GM12878 (cell line): ENCODE data around the gene CRTC1. TPM values are rescaled to one million over a fixed set of nuclear protein-coding genes. Genes with fewer than 3 reads are reported as not detected.

Experiments
- ATAC-seq: fragments of 200-7000 bp; cut with Tn5 transposase; 3 replicates; pipeline ENCODE4 v1.9.1; 2020; ENCODE audit warnings: mild to moderate bottlenecking, moderate library complexity
- BruUV-seq: library from RNA; stranded (reverse); fragments of 400-500 nt; replicated peaks from 2 replicates; lab custom pipeline; 2021; lab: Mats Ljungman, UMichigan
- CTCF ChIA-PET: fragments of 300-600 bp; sonication (Branson Sonifier 250); formaldehyde crosslinking; extraction: SDS; loops from one replicate; lab custom pipeline; 2021; ENCODE audit warnings: inconsistent platforms; lab: Yijun Ruan, JAX
- POLR2A ChIA-PET: fragments of 350-600 bp; formaldehyde crosslinking; extraction: SDS; loops from one replicate; lab custom pipeline; 2021; ENCODE audit warnings: inconsistent platforms; lab: Charles Lee
- RAD21 ChIA-PET: fragments of 300-600 bp; sonication (Branson Sonifier 250); formaldehyde crosslinking; loops from one replicate; lab custom pipeline; 2023; ENCODE audit warnings: antibody characterized with exemption; ENCODE audit not compliant: unreplicated experiment; lab: Charles Lee
- SMC1A ChIA-PET: fragments of 300-600 bp; sonication (Branson Sonifier 250); formaldehyde crosslinking; loops from one replicate; lab custom pipeline; 2023; ENCODE audit not compliant: unreplicated experiment, uncharacterized antibody; lab: Charles Lee
- DNase-seq: peaks from one replicate; pipeline ENCODE4 v3.0.0-alpha.2; 2011; ENCODE audit warnings: low read depth, low spot score
- FAIRE-seq: peaks from 3 replicates; lab custom pipeline; 2011; peaks lifted over from hg19 to GRCh38; lab: Jason Lieb, UNC
- H2AFZ ChIP-seq: 2 replicates; pipeline ENCODE4 v1.6.0; 2011; ENCODE audit warnings: low read depth, low read length, control low read depth; ENCODE audit not compliant: control insufficient read depth
- H3K27ac ChIP-seq: 2 replicates; pipeline ENCODE4 v1.5.1; 2011; ENCODE audit warnings: control low read depth; ENCODE audit not compliant: control insufficient read depth, insufficient read depth
- H3K27me3 ChIP-seq, 2 experiments: replicated peaks in 1 of 2; 2 replicates each; pipeline versions ENCODE4 v1.6.0 to v1.6.1; 2011; ENCODE audit warnings: low read length in 1 of 2; ENCODE audit not compliant: control insufficient read depth in 2 of 2, insufficient read depth in 2 of 2
- H3K36me3 ChIP-seq, 2 experiments: 2 replicates each; pipeline ENCODE4 v1.5.1; 2011; ENCODE audit warnings: low read length in 1 of 2; ENCODE audit not compliant: control insufficient read depth in 2 of 2, insufficient read depth in 2 of 2
- H3K4me1 ChIP-seq: 2 replicates; pipeline ENCODE4 v1.6.1; 2011; ENCODE audit warnings: mild to moderate bottlenecking, low read length, moderate library complexity, mixed read lengths; ENCODE audit not compliant: control insufficient read depth, insufficient read depth
- H3K4me2 ChIP-seq: 2 replicates; pipeline ENCODE4 v1.6.0; 2011; ENCODE audit warnings: control low read depth; ENCODE audit not compliant: control insufficient read depth, insufficient read depth
- H3K4me3 ChIP-seq: fragments of 200-600 bp; sonication (generic); 2 replicates; pipeline ENCODE4 v1.5.1; 2016
- H3K79me2 ChIP-seq: 2 replicates; pipeline ENCODE4 v1.6.0; 2011; ENCODE audit warnings: low read length; ENCODE audit not compliant: control insufficient read depth, insufficient read depth
- H3K9ac ChIP-seq: 2 replicates; pipeline ENCODE4 v1.8.0; 2011; ENCODE audit warnings: low read length, control low read depth, mixed read lengths; ENCODE audit not compliant: control insufficient read depth, insufficient read depth
- H3K9me3 ChIP-seq: replicated peaks from 3 replicates; pipeline ENCODE4 v1.5.1; 2011; ENCODE audit warnings: mild to moderate bottlenecking, low read length; ENCODE audit not compliant: control insufficient read depth, insufficient read depth
- H4K20me1 ChIP-seq: 2 replicates; pipeline ENCODE4 v1.6.0; 2011; ENCODE audit not compliant: control insufficient read depth, insufficient read depth
- ASH2L ChIP-seq: fragments of 300-600, 200-600 bp; sonication (generic); IDR thresholded peaks from 2 replicates; pipeline ENCODE4 v1.6.1; 2017; ENCODE audit warnings: low read depth, mild to moderate bottlenecking, borderline replicate concordance
- CBX3 ChIP-seq: fragments of 200-600 bp; sonication (generic); IDR thresholded peaks from 2 replicates; pipeline ENCODE4 v1.6.1; 2016; ENCODE audit warnings: low read depth, borderline replicate concordance
- ESRRA ChIP-seq: IDR thresholded peaks from 2 replicates; pipeline ENCODE4 v1.6.1; 2012; ENCODE audit warnings: mild to moderate bottlenecking, low read length, improper control_type of control experiment
- MEF2B ChIP-seq: fragments of 450-650 bp; IDR thresholded peaks from 2 replicates; pipeline ENCODE4 v1.6.1; 2018; ENCODE audit warnings: mild to moderate bottlenecking, moderate library complexity; ENCODE audit not compliant: partially characterized antibody, poor library complexity, severe bottlenecking
- MTA3 ChIP-seq: IDR thresholded peaks from 2 replicates; pipeline ENCODE4 v1.6.1; 2012; ENCODE audit warnings: low read length, inconsistent platforms, borderline replicate concordance
- NBN ChIP-seq: fragments of 450-650 bp; IDR thresholded peaks from 2 replicates; pipeline ENCODE4 v1.6.1; 2016
- NR2C1 ChIP-seq: fragments of 450-650 bp; IDR thresholded peaks from 2 replicates; pipeline ENCODE4 v1.6.1; 2017; ENCODE audit warnings: antibody characterized with exemption, mild to moderate bottlenecking, moderate library complexity
- PAX5 ChIP-seq: IDR thresholded peaks from 2 replicates; pipeline ENCODE4 v1.6.1; 2011; ENCODE audit warnings: low read depth, low read length, borderline replicate concordance
- SKIL ChIP-seq: fragments of 450-650 bp; IDR thresholded peaks from 2 replicates; pipeline ENCODE4 v1.6.1; 2017; ENCODE audit warnings: mild to moderate bottlenecking, low read depth, inconsistent platforms; ENCODE audit not compliant: poor library complexity, severe bottlenecking
- SRF ChIP-seq, 2 experiments: IDR thresholded peaks; 2 replicates each; pipeline ENCODE4 v1.6.1; 2011; ENCODE audit warnings: low read depth in 2 of 2, low read length in 2 of 2, mild to moderate bottlenecking in 1 of 2, moderate library complexity in 1 of 2
- STAT3 ChIP-seq: IDR thresholded peaks from 2 replicates; pipeline ENCODE4 v1.6.1; 2011; ENCODE audit warnings: low read depth, low read length, improper control_type of control experiment
- TAF1 ChIP-seq: IDR thresholded peaks from 2 replicates; pipeline ENCODE4 v1.6.1; 2011; ENCODE audit warnings: mild to moderate bottlenecking, low read depth, low read length, borderline replicate concordance
- YY1 ChIP-seq: IDR thresholded peaks from 2 replicates; pipeline ENCODE4 v1.6.1; 2011; ENCODE audit warnings: low read depth, mild to moderate bottlenecking, low read length
- ZZZ3 ChIP-seq: IDR thresholded peaks from 2 replicates; pipeline ENCODE4 v1.6.1; 2011; ENCODE audit warnings: low read depth; ENCODE audit not compliant: control insufficient read depth, insufficient read length
- WGBS: methylation state at CpG from one replicate; pipeline ENCODE4 v1.1.6; 2016; ENCODE audit warnings: low lambda C conversion rate; ENCODE audit not compliant: insufficient replicate concordance, insufficient coverage; ENCODE audit errors: missing lambda C conversion rate; 5-methylcytosine and 5-hydroxymethylcytosine counted together
- in situ Hi-C: fragments of 300-500 bp; cut with MboI; formaldehyde crosslinking; loops from 9 replicates; pipeline ENCODE4 v1.14.3; 2018; ENCODE audit warnings: mixed read lengths
- intact Hi-C: fragments of 100-400 bp; cut with micrococcal nuclease; formaldehyde crosslinking; loops from one replicate; pipeline ENCODE4 v1.14.2; 2022; ENCODE audit not compliant: unreplicated experiment
- polyA plus RNA-seq, 11 experiments: library from polyadenylated mRNA; depleted of rRNA in 4 of 11; unstranded in 6 of 11; stranded (reverse) in 5 of 11; fragments of >200 nt; fragmentation: Nextera tagmentation in 4 of 11; fragmentation: Illumina TruSeq in 1 of 11; extraction: Ambion mirVana in 4 of 11; extraction: Trizol in 1 of 11; gene quantifications; 1 replicate in 1 of 11; 2 replicates in 10 of 11; pipeline versions ENCODE4 v1.2.1 to v1.2.3, GENCODE V29; 2011 to 2016; ENCODE audit warnings: inconsistent platforms in 2 of 11, missing spikeins in 2 of 11, low read depth in 1 of 11
- total RNA-seq, 4 experiments: library from RNA; depleted of rRNA in 3 of 4; stranded (reverse); fragments of >200 nt in 3 of 4; fragmentation: Illumina TruSeq in 1 of 4; extraction: Trizol in 1 of 4; gene quantifications; 2 replicates each; pipeline versions ENCODE4 v1.2.1 to v1.2.3, GENCODE V29; 2013 to 2021
- TF ChIP-seq, protein P1 (sequence below): fragments of 450-650 bp; IDR thresholded peaks from 2 replicates; pipeline ENCODE4 v1.6.1; 2016; ENCODE audit warnings: mild to moderate bottlenecking
- TF ChIP-seq, protein P2 (sequence below): fragments of 450-650 bp; IDR thresholded peaks from 2 replicates; pipeline ENCODE4 v1.6.1; 2017; ENCODE audit warnings: mild to moderate bottlenecking, moderate library complexity

Gene CRTC1
- total and polyA plus RNA-seq, 10 of the 15 experiments (the other 5 are each of a cell fraction or from before 2014, with no cell fraction given) = 0.02 to 4.6 (median 1.1) TPM; not detected in 1

DNA sequence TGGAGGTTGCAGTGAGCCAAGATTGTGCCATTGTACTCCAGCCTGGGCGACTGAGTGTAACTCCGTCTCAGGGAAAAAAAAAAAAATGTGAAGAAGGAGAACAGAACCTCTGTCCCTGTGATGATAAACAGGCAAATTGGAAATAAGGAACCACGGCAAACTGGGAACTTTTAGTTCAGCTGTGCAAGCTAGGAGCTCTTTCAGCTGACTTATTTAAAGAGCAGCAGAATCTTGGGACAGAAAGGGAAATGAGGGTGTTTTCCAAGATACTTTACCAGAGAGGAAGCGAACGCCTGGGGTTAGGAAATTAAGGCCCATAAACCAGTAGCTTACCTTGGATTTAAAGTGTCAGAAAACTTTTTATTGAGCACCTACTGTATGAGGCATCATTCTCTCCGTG lies 145.3 kb downstream of the CRTC1 start:
- H2AFZ ChIP-seq = no peak overlapping the region
- in situ Hi-C loops (no loop called here), intact Hi-C loops (no loop called here)
- POLR2A ChIA-PET = interaction anchor here (0.8 to 0.9 kb wide), 2 partner anchors 9 to 76 kb away, joined by 3 to 4 read pairs; no protein-coding TSS in a partner anchor
- H3K79me2 ChIP-seq = peaks cover 20% of the 10 kb centered on the region
- H3K4me3 ChIP-seq = no peak overlapping the region
- H4K20me1 ChIP-seq = peaks cover 5% of the 10 kb centered on the region; the same call in 1 of the 2 replicates
- H3K27me3 ChIP-seq = no peaks in the 10 kb centered on the region
- 45% methylated on average over 6 of the region's 6 CpGs for WGBS
- peaks cover 2% of the 10 kb centered on the region; the same call in 1 of the 3 replicates for H3K9me3 ChIP-seq
- no peak overlapping the region for H3K9ac ChIP-seq
- no peak for DNase-seq
- H3K4me2 ChIP-seq = no peak overlapping the region
- no peaks in the 10 kb centered on the region for H3K36me3 ChIP-seq
- no peak for FAIRE-seq
- H3K4me1 ChIP-seq = no peaks in the 10 kb centered on the region
- no peak for ATAC-seq
- SMC1A ChIA-PET = interaction anchor here (0.9 to 1.7 kb wide), 3 partner anchors 15 to 18 kb away, joined by 3 to 4 read pairs (median 4); no protein-coding TSS in a partner anchor
- RAD21 ChIA-PET = interaction anchor here (1.7 kb wide), 1 partner anchor 18 kb away, joined by 4 read pairs; no protein-coding TSS in a partner anchor
- CTCF ChIA-PET = interaction anchor here (3.3 kb wide), 1 partner anchor 19 kb away, joined by 19 read pairs; no protein-coding TSS in a partner anchor
- BruUV-seq = no TSS peak
- H3K27ac ChIP-seq = no peak overlapping the region
- TF ChIP-seq ASH2L (no peak), YY1 (no peak), ESRRA (no peak), MEF2B (no peak), SKIL (no peak), SRF (IDR thresholded peaks at IDR 0.05; ENCODE audit: low read depth in 2 of 2, low read length in 2 of 2) (no peak), NR2C1 (no peak), PAX5 (no peak), NBN (no peak), TAF1 (no peak), STAT3 (no peak), ZZZ3 (no peak), MTA3 (no peak), CBX3 (no peak)
- TF ChIP-seq, protein P1, sequence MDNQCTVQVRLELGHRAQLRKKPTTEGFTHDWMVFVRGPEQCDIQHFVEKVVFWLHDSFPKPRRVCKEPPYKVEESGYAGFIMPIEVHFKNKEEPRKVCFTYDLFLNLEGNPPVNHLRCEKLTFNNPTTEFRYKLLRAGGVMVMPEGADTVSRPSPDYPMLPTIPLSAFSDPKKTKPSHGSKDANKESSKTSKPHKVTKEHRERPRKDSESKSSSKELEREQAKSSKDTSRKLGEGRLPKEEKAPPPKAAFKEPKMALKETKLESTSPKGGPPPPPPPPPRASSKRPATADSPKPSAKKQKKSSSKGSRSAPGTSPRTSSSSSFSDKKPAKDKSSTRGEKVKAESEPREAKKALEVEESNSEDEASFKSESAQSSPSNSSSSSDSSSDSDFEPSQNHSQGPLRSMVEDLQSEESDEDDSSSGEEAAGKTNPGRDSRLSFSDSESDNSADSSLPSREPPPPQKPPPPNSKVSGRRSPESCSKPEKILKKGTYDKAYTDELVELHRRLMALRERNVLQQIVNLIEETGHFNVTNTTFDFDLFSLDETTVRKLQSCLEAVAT = no peak
- TF ChIP-seq, protein P2, sequence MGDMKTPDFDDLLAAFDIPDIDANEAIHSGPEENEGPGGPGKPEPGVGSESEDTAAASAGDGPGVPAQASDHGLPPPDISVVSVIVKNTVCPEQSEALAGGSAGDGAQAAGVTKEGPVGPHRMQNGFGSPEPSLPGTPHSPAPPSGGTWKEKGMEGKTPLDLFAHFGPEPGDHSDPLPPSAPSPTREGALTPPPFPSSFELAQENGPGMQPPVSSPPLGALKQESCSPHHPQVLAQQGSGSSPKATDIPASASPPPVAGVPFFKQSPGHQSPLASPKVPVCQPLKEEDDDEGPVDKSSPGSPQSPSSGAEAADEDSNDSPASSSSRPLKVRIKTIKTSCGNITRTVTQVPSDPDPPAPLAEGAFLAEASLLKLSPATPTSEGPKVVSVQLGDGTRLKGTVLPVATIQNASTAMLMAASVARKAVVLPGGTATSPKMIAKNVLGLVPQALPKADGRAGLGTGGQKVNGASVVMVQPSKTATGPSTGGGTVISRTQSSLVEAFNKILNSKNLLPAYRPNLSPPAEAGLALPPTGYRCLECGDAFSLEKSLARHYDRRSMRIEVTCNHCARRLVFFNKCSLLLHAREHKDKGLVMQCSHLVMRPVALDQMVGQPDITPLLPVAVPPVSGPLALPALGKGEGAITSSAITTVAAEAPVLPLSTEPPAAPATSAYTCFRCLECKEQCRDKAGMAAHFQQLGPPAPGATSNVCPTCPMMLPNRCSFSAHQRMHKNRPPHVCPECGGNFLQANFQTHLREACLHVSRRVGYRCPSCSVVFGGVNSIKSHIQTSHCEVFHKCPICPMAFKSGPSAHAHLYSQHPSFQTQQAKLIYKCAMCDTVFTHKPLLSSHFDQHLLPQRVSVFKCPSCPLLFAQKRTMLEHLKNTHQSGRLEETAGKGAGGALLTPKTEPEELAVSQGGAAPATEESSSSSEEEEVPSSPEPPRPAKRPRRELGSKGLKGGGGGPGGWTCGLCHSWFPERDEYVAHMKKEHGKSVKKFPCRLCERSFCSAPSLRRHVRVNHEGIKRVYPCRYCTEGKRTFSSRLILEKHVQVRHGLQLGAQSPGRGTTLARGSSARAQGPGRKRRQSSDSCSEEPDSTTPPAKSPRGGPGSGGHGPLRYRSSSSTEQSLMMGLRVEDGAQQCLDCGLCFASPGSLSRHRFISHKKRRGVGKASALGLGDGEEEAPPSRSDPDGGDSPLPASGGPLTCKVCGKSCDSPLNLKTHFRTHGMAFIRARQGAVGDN = no peak
